Parathyroid adenoma (tissue), 2 donors: Measurements from ENCODE around the gene DMPK.
"Not testable (repeated sequence)": the region's sequence is repeated elsewhere in the genome, so short reads cannot be mapped to it uniquely, and the experiment has no call there.

Experiments used
- H2AFZ ChIP-seq: fragments of 300-600 bp; sonication (generic); one replicate; pipeline ENCODE4 v1.7.0; 2017; ENCODE audit warnings: antibody characterized with exemption, mild to moderate bottlenecking
- H3K27ac ChIP-seq: fragments of 300-600 bp; sonication (generic); one replicate; pipeline ENCODE4 v1.7.0; 2017
- H3K27me3 ChIP-seq: fragments of 300-600 bp; sonication (generic); one replicate; pipeline ENCODE4 v1.7.0; 2017; ENCODE audit warnings: low read length; ENCODE audit not compliant: control insufficient read depth, insufficient read depth
- H3K36me3 ChIP-seq: fragments of 300-600 bp; sonication (generic); one replicate; pipeline ENCODE4 v1.7.0; 2017; ENCODE audit warnings: low read length; ENCODE audit not compliant: control insufficient read depth, insufficient read depth
- H3K4me1 ChIP-seq: fragments of 300-600 bp; sonication (generic); one replicate; pipeline ENCODE4 v1.7.0; 2017; ENCODE audit warnings: control low read depth
- H3K4me2 ChIP-seq: fragments of 300-600 bp; sonication (generic); one replicate; pipeline ENCODE4 v1.7.0; 2017; ENCODE audit warnings: low read length
- H3K4me3 ChIP-seq: fragments of 300-600 bp; sonication (generic); one replicate; pipeline ENCODE4 v1.7.0; 2017; ENCODE audit warnings: low read depth, low read length
- H3K79me2 ChIP-seq: fragments of 300-600 bp; sonication (generic); one replicate; pipeline ENCODE4 v1.7.0; 2017; ENCODE audit warnings: control low read depth
- H3K9ac ChIP-seq: fragments of 300-600 bp; sonication (generic); one replicate; pipeline ENCODE4 v1.7.0; 2017; ENCODE audit warnings: mild to moderate bottlenecking
- H3K9me3 ChIP-seq: fragments of 300-600 bp; sonication (generic); one replicate; pipeline ENCODE4 v1.7.0; 2017; ENCODE audit warnings: low read length; ENCODE audit not compliant: control insufficient read depth
- TF ChIP-seq, protein P1 (sequence below): fragments of 300-600 bp; sonication (generic); IDR thresholded peaks from one replicate; pipeline ENCODE4 v1.7.0; 2017; ENCODE audit warnings: antibody characterized with exemption, mild to moderate bottlenecking
- donor health status: primary hyperparathyroidism.

Gene DMPK

DNA sequence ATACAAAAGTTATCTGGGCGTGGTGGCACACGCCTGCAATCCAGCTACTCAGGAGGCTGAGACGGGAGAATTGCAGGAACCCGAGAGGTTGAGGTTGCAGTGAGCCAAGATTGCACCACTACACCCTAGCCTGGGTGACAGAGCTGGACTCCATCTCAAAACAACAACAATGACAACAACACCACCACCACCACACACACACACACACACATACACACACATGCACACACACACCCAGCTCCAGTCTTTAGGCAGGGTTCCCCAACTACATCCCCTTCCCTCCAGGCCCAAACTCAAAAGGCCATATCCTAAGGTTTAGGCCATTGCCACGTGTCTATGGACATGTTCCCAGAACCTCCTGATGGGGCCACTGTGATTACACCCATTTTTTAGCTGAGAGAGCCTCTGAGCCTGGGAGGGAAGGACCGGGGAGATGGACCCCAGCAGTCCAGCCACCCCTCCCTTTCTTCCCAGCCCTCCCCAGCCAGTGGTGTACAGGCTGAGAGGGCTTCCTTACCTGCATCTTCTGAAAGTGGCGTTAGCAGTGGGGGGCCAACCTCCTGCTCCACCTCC lies 19.4 kb upstream of the DMPK start:
- Histone ChIP-seq H2AFZ (no peak overlapping the region), H3K36me3 (no peaks in the 10 kb centered on the region), H3K79me2 (no peaks in the 10 kb centered on the region), H3K9me3 (no peaks in the 10 kb centered on the region), H3K27ac (no peak overlapping the region), H3K4me3 (no peak overlapping the region), H3K27me3 (no peaks in the 10 kb centered on the region), H3K4me1 (peaks cover 3% of the 10 kb centered on the region), H3K9ac (no peak overlapping the region), H3K4me2 (no peak overlapping the region)
- TF ChIP-seq, protein P1, sequence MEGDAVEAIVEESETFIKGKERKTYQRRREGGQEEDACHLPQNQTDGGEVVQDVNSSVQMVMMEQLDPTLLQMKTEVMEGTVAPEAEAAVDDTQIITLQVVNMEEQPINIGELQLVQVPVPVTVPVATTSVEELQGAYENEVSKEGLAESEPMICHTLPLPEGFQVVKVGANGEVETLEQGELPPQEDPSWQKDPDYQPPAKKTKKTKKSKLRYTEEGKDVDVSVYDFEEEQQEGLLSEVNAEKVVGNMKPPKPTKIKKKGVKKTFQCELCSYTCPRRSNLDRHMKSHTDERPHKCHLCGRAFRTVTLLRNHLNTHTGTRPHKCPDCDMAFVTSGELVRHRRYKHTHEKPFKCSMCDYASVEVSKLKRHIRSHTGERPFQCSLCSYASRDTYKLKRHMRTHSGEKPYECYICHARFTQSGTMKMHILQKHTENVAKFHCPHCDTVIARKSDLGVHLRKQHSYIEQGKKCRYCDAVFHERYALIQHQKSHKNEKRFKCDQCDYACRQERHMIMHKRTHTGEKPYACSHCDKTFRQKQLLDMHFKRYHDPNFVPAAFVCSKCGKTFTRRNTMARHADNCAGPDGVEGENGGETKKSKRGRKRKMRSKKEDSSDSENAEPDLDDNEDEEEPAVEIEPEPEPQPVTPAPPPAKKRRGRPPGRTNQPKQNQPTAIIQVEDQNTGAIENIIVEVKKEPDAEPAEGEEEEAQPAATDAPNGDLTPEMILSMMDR, result no peak

DNA sequence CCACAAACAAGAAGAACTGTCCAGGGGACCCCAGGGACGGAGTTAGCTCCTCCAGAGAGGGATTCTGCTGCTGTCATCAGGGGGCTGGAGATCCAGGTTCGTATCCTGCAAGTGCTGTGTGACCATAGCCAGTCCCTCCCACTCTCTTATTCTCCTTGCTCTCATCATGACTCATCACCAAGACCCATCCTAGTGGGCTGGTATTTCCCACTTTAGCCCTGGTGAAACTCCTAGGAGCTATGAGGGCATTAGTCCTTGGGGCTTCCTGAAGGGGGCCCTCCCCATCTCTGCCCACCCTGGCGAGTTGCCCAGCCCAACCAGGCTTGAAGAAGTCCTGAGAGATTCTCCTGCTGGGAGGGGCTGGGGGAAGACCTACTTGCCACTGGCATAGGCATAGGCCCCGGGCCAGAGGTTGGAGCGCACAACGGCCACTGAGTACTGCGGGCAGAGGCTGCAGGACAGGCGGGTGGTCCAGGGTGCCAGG lies 17.8 kb upstream of the DMPK start:
- Histone ChIP-seq H3K9ac (no peak overlapping the region), H3K4me2 (no peak overlapping the region), H3K79me2 (no peaks in the 10 kb centered on the region), H3K27ac (no peak overlapping the region), H3K4me3 (no peak overlapping the region), H3K9me3 (no peaks in the 10 kb centered on the region), H3K4me1 (peaks cover 3% of the 10 kb centered on the region), H3K36me3 (no peaks in the 10 kb centered on the region), H3K27me3 (no peaks in the 10 kb centered on the region), H2AFZ (no peak overlapping the region)
- TF ChIP-seq, protein P1, result no peak

DNA sequence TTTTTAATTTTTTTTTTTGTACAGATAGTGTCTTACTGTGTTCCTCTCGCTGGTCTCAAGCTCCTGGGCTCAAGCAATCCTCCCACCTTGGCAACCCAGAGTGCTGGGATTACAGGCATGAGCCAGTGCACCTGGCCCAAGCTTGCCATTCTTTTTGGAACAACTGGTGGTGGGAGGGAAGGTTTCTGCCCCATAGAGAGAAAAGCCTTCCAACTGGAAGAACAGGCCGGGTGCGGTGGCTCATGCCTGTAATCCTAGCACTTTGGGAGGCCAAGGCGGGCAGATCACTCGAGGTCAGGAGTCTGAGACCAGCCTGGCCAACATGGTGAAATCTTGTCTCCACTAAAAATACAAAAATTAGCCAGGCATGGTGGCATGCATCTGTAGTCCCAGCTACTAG lies 17.3 kb upstream of the DMPK start:
- not testable (repeated sequence) for H3K9ac ChIP-seq, H3K27me3 ChIP-seq, H3K27ac ChIP-seq, H2AFZ ChIP-seq, H3K36me3 ChIP-seq, H3K4me1 ChIP-seq, H3K79me2 ChIP-seq, H3K9me3 ChIP-seq, H3K4me3 ChIP-seq, H3K4me2 ChIP-seq

DNA sequence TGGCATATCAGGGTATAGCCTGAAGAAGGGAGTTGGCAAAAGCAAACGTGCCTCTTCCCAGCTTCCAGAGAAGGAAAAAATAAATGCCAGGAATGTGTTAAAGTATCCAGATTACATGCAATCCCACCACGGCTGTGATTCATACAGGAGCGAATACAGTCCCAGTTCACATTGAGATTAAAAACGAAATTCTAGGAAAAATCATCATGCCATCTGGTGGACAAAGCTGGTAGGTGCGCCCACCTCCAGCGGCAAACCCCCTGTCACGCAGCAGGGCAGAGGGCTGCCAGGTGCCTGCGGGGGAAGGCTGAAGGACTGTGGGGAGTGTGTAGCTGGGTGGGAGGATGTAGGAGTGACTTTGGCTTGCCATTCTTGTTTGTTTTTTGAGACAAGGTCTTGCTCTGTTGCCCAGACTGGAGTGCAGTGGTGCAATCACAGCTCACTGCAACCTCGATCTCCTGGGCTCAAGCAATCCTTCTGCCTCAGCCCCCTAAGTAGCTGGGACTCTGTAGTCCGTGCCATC lies 16.8 kb upstream of the DMPK start:
- H3K36me3 ChIP-seq, result no peaks in the 10 kb centered on the region
- TF ChIP-seq, protein P1, result peak; percentile 90
- no peak overlapping the region for H3K27ac ChIP-seq
- no peak overlapping the region for H3K4me3 ChIP-seq
- no peak overlapping the region for H3K9ac ChIP-seq
- H3K4me2 ChIP-seq, result no peak overlapping the region
- H3K9me3 ChIP-seq, result no peaks in the 10 kb centered on the region
- H3K4me1 ChIP-seq, result peaks cover 3% of the 10 kb centered on the region
- no peaks in the 10 kb centered on the region for H3K79me2 ChIP-seq
- peak overlapping the region; percentile 62 for H2AFZ ChIP-seq
- H3K27me3 ChIP-seq, result no peaks in the 10 kb centered on the region

DNA sequence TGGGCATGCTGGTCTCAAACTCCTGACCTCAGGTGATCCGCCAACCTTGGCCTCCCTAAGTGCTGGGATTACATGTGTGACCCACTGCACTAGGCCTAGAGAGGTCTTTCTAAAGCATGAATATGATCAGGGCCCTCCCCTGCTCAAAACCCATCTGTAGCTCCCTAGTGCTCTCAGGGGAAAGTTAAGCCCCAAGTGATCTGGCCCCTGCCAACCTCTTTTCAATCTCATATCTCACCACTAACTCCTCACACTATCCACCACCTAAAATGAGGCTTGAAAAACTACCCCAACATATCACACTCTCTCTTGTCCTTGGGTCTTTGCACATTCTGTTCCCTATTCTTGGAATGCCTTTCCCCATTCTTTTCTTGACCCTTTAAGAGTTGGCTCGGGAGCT lies 12.3 kb upstream of the DMPK start:
- TF ChIP-seq, protein P1, result no peak
- Histone ChIP-seq H3K79me2 (peaks cover 3% of the 10 kb centered on the region), H3K9me3 (no peaks in the 10 kb centered on the region), H3K27ac (no peak overlapping the region), H3K27me3 (no peaks in the 10 kb centered on the region), H3K36me3 (no peaks in the 10 kb centered on the region), H3K4me2 (no peak overlapping the region), H3K4me3 (no peak overlapping the region), H3K9ac (no peak overlapping the region), H3K4me1 (peaks cover 10% of the 10 kb centered on the region), H2AFZ (no peak overlapping the region)
